SK-N-DZ (cell line): ENCODE data around the gene SMPD3.

Experiments
- DNase-seq: peaks from one replicate; pipeline ENCODE4 v3.0.0-alpha.2; 2015; ENCODE audit warnings: low spot score

SMPD3 gene

GRCh38 chr16:68357521-68357922, 90.8 kb downstream of the SMPD3 start:
- DNase-seq, result no peak

DNA sequence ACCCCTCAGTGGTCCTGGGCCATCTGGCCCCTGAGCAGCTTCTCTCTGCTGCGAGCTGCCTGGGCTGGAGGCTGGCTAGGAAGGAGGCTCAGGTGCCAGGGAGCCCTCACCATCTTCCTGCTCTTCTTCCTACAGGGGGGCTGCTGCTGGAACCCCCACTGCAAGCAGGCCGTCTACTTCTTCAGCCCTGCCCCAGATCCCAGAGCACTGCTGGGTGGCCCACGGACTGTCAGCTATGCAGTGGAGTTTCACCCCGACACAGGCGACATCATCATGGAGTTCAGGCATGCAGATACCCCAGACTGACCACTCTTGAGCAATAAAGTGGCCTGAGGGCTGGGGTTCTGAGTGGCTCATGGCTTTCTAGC, 91.4 kb downstream of the SMPD3 start:
- no peak for DNase-seq

DNA sequence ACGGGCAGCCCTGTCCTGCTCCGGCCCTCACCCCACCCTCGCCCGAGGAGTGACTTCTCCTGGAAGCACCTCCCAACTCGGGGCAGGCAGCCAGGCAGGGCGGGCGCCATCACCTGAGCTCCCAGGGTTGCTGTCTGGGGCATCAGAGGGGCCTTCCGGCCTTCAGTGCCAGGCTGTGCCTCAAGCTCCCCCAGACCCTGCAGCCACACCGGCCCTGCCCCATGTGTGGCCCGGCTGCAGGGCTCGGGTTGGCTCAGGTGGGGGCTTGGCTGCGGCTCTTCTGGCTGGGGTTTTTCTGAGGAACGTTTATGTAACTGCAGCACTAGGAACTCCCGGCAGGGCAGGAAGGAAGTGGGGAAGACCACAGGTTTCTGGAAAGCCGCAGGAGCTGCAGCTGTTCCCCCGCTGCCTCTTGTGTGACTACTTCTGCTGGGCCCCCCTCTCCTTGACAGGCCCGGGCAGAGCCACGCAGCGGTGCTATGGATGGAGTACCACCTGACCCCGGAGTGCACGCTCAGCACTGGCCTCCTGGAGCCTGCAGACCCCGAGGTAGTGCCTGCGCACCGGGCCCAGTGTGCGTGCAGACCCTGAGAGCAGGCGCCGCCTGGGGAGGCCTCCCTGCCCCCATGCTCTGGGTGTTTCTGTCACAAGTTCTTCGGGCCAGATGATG, 91.9 kb downstream of the SMPD3 start:
- DNase-seq, result no peak

- no peak for DNase-seq
These were observed 92.7 kb downstream of the SMPD3 start for GRCh38 chr16:68355447-68356248.

GRCh38 chr16:68354816-68355215, 93.5 kb downstream of the SMPD3 start:
- no peak for DNase-seq

DNA sequence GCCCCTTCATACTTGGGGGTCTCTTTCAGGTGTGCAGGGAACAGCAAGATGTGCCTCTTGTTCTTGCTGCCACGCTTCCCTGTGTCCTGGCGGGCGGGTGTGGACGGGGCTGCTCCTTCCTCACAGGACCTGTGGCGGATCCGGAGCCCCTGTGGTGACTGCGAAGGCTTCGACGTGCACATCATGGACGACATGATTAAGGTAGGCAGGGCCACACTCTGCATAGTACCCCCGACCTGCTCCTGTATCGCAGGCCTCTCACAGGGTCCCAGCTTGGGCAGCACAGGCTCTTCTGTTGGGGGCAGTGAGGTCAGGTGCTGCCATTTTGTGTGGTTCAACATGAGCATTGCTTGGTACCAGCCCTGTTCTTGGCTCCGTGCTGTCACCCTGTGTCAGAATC, 94.9 kb downstream of the SMPD3 start:
- DNase-seq, result no peak

DNA sequence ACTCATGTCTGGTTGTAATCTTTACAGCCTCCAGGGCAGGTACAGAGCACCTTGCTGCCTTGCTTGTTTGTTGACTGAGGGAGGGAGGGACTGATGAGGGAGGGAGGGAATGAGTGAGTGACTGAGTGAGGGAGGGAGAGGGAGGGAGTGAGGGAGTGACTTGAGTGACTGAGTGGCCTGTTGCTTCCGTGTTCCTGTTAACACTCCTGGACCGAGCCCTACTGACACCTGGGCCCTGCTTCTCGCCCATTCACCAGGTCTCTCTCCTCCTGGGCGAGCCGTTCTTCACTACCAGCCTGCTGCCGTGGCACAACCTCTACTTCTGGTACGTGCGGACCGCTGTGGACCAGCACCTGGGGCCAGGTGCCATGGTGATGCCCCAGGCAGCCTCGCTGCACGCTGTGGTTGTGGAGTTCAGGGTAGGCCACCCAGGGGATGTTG, 96.3 kb downstream of the SMPD3 start:
- DNase-seq, result no peak

DNA sequence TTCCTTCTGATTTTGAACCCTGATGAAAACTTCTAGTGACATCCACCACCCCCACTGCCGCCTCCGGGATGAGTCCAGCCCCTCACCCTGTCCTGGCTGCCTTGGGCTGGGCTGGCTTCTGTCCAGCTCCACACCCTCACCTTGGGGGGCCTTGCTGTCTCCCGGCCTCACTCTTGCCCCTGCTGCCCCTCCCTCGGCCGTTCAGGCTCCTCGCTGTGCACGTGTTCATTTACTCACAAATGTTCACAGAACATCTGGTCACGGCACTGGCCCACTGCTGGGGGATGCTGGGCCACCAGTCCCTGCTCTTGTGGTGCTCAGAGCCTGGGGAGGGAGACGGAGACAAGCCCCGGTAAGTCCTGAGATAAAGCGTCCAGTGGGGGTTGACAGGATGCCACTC, 96.8 kb downstream of the SMPD3 start:
- DNase-seq, result no peak

DNA sequence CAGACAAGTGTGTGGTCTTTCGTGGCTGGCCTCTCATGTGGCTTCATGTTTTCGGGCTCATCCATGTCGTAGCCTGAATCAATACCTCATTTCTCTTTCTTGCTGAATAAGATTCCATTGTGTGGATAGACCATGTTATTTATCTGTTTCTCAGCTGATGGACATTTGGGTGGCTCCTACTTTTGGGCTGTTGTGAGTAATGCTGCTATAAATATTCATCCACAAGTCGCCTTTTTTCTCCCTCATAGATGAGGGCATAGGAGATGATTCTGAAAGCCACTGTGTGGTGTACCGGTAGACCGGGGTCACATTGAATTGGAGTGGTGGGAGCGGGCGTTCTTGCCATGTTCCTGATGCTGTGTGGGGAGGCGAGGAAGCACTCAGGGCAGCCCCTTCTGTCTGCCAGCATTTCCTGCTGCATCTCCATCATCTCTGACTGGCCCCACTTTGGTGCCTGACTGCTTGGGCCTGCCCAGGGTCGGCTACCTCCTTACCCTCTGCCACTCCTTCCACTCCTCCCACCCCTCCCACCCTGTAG, 97.4 kb downstream of the SMPD3 start:
- no peak for DNase-seq

GRCh38 chr16:68349838-68350410, 98.4 kb downstream of the SMPD3 start:
- no peak for DNase-seq

DNA sequence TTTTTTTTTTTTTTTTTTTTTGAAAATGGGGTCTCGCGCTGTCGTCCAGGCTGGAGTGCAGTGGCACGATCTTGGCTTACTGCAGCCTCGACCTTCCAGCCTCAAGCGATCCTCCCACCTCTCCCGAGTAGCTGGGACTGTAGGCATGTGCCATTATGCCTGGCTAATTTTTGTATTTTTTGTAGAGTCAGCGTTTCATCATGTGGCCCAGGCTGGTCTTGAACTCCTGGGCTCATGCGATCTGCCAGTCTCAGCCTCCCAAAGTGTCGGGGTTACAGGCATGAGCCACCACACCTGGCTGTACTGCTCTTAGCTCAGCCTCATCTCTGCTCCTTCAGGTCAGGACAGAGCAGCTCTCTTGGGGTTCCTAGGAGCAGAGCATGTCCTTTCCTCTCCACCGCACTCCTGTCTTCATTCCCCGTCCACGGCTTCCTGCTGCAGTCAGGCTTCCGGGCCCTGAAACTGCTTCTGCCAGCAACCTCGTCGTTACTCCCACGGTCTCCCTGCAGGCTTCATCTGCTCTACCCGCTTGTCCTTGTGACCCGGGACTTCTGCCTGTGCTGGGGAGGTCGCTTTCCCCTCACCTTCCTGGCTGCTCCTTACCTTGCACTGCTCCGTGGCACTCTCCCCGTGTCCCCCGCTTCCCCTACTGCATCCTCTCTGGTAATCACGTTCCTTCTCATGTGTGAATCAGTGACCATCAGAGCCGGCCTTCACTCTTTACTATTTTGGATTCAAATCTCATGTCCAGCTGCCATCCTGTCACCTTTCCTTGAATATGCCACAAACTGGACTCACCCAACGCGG, 99.5 kb downstream of the SMPD3 start:
- DNase-seq, result no peak

DNA sequence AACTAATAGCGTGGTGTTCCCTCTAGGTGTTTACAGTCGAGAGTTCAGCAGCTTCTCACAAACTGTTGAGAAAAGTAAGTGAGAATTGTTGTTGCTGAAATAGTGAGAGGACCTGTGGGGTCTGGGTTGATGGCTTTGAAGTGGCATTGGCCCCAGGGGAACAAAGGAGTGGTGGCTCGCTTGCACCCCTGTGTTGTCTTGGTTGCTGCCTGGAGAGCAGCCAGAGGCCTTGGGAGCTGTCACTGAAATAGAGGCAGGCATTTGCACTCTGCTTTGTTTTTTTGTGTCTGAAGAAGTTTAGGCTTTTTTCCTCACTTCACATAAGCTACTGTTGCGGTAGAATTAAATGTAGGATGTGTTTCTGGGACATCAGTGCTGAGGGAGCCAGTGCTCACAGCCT, 100.7 kb downstream of the SMPD3 start:
- no peak for DNase-seq

DNA sequence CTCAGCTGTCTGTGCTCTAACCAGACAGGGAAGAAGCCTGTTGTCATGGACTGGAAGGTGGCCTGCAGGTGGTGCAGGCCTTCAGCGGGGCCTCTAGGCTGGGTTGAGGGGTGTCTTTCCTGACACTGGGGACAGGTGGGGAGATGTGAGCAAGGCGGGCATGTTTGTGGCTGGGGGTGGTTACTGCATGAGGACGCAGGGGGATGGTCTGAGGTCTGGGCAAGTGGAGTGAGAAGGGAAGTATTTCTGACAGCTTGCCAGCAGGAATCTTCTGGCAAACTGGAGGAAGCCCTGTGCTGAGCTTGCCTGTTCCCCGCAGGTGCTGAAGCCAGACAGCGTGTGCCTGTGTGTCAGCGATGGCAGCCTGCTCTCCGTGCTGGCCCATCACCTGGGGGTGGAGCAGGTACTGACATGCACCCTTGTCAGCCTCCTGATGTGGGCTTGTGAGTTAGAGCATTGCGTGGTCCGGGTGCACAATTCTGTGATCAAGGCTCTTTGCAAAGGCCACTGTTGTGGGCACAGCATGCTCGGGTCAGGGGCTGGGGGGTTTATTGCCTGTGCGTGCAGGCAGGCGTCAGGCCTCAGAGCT, 101.3 kb downstream of the SMPD3 start:
- no peak for DNase-seq

DNA sequence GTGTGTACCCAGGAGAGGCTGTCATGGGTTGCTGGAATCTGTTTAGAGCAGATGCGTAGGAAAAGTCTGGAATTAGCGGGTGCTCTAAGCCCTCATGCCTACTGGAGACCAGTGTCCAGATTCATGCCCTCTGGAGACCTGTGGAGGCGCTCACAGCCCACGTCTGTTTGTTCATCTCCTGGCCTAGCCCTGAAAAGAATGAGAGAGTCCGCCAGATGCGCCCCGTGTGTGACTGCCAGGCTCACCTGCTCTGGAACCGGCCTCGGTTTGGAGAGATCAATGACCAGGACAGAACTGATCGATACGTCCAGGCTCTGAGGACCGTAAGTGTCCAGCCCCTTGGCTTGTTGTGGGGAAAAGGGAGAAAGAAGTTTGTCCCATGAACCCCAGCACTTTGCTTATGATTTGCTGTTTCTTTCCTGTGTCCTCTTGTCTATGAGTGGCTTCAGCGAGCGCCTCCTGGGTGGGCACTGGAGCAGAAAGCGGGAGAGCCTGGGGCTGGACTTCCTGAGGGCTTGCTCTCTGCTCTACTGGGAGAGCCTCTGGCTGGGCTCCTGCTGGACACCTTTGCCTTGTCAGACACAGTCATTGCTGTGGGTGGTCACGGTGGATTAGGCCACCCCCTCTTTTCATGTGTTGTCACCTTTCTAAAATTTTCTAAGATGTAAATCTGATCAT, 102.2 kb downstream of the SMPD3 start:
- DNase-seq, result no peak

DNA sequence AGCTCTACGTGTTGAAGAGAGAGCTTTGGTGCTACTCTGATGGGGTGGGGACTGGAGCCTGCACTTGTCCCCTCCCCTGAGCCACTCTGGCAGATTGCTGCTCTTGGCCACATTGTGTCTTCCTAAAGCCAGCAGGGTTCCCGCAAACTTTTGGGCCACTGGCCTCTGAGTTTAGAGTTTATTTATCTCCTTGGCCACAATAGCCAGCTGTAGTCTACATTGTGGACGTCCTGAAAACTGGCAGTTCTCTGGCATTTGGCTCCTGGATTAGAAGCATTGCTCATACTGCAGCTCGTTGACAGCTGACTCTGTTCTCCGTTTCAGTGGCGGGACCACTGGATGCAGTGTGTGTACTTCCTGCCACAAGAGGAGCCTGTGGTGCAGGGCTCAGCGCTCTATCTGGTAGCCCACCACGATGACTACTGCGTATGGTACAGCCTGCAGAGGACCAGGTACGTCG, 102.9 kb downstream of the SMPD3 start:
- DNase-seq, result no peak

- DNase-seq, result no peak
These were observed 104.1 kb downstream of the SMPD3 start for GRCh38 chr16:68344252-68344651.

DNA sequence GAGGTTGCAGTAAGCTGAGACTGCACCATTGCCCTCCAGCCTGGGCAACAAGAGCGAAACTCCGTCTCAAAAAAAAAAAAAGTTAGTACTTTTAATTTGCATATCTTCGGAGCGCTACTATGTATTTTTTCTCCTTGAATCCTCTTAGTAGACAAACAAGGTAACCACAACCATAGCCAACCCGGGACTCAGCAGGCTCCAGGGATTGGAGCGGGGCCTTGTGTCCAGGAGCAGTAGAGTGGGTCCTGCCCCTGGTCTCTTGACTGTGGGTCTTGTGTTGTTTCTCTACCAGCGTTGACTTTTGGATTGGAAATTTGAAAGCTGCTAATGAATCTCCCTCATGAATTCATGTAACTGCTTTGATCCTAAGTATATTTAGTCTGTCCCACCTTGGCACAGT, 105.2 kb downstream of the SMPD3 start:
- no peak for DNase-seq

DNA sequence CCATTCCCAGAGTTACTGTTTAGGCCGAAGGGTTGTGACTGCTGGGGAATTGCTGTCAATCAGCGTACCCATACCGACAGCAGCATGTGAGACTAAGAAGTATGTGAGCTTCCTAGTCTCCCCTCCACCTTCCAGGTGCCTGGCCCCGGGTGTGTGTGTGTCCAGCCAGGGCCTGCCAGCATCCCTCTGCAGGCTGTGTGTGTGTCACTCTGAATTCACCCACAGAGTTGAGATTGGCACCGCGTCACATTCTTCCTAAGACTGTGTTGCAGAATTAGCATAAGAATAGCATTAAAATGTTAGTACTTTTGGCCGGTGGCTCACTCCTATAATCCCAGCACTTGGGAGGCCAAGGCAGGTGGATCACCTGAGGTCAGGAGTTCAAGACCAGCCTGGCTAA, 105.7 kb downstream of the SMPD3 start:
- DNase-seq, result no peak

GRCh38 chr16:68339214-68339613, 109.1 kb downstream of the SMPD3 start:
- DNase-seq, result no peak

GRCh38 chr16:68338326-68339119, 109.8 kb downstream of the SMPD3 start:
- no peak for DNase-seq
